Common myeloid progenitor, CD34-positive (primary cell): ENCODE data around the gene CEMIP.

Experiments used
- CTCF ChIA-PET: fragments of 350-600 bp; sonication (Branson Sonifier 250); formaldehyde crosslinking; loops from one replicate; lab custom pipeline; 2021; ENCODE audit warnings: antibody characterized with exemption; lab: Charles Lee
- POLR2A ChIA-PET: fragments of 350-600 bp; sonication (Branson Sonifier 250); formaldehyde crosslinking; loops from one replicate; lab custom pipeline; 2021; ENCODE audit warnings: antibody characterized with exemption; lab: Charles Lee
- DNase-seq, 3 donors: peaks; one replicate each; pipeline versions ENCODE4 v3.0.0 to v3.0.0-alpha.2; 2013
- H3K27ac ChIP-seq, 2 experiments: 1 replicate in 1 of 2; 2 replicates in 1 of 2; pipeline ENCODE4 v1.7.0; 2013; ENCODE audit warnings: inconsistent platforms in 2 of 2, low read length in 2 of 2, mild to moderate bottlenecking in 2 of 2, low read depth in 1 of 2, moderate library complexity in 1 of 2; ENCODE audit not compliant: severe bottlenecking in 2 of 2, insufficient read depth in 1 of 2, poor library complexity in 1 of 2
- H3K27me3 ChIP-seq, 5 experiments: replicated peaks in 2 of 5; 1 replicate in 3 of 5; 2 replicates in 2 of 5; pipeline versions ENCODE4 v1.6.1 to v1.7.0; 2013; ENCODE audit warnings: low read length in 4 of 5, mild to moderate bottlenecking in 2 of 5, moderate library complexity in 2 of 5, inconsistent platforms in 1 of 5; ENCODE audit not compliant: insufficient read depth in 5 of 5, control insufficient read depth in 4 of 5
- H3K36me3 ChIP-seq, 4 experiments: 1 replicate in 2 of 4; 2 replicates in 2 of 4; pipeline versions ENCODE4 v1.6.1 to v1.7.0; 2013; ENCODE audit warnings: low read length in 3 of 4, control low read depth in 1 of 4, mild to moderate bottlenecking in 1 of 4; ENCODE audit not compliant: control insufficient read depth in 4 of 4, insufficient read depth in 4 of 4
- H3K4me1 ChIP-seq, 4 experiments: 1 replicate in 3 of 4; 2 replicates in 1 of 4; pipeline versions ENCODE4 v1.6.1 to v1.7.1; 2013; ENCODE audit warnings: low read length in 3 of 4, mild to moderate bottlenecking in 3 of 4, control low read depth in 1 of 4, inconsistent platforms in 1 of 4, moderate library complexity in 1 of 4; ENCODE audit not compliant: control insufficient read depth in 4 of 4, insufficient read depth in 4 of 4; ENCODE audit errors: control extremely low read depth in 1 of 4
- H3K4me3 ChIP-seq, 7 experiments: 1 replicate in 4 of 7; 2 replicates in 3 of 7; pipeline versions ENCODE4 v1.5.1 to v1.7.0; 2013; ENCODE audit warnings: mild to moderate bottlenecking in 7 of 7, low read length in 6 of 7, moderate library complexity in 6 of 7, inconsistent platforms in 2 of 7, low read depth in 2 of 7, control low read depth in 1 of 7; ENCODE audit not compliant: insufficient read depth in 4 of 7, control insufficient read depth in 1 of 7; ENCODE audit errors: extremely low read depth in 1 of 7
- H3K9me3 ChIP-seq, 5 experiments: 1 replicate in 4 of 5; 2 replicates in 1 of 5; pipeline versions ENCODE4 v1.6.1 to v1.7.1; 2013; ENCODE audit warnings: low read length in 4 of 5, mild to moderate bottlenecking in 2 of 5, inconsistent platforms in 1 of 5, low read depth in 1 of 5, moderate library complexity in 1 of 5; ENCODE audit not compliant: control insufficient read depth in 4 of 5, insufficient read depth in 2 of 5; ENCODE audit errors: control extremely low read depth in 1 of 5
- WGBS: methylation state at CpG from one replicate; pipeline ENCODE4 v1.1.5; 2013; ENCODE audit not compliant: insufficient coverage; 5-methylcytosine and 5-hydroxymethylcytosine counted together

Gene CEMIP

DNA sequence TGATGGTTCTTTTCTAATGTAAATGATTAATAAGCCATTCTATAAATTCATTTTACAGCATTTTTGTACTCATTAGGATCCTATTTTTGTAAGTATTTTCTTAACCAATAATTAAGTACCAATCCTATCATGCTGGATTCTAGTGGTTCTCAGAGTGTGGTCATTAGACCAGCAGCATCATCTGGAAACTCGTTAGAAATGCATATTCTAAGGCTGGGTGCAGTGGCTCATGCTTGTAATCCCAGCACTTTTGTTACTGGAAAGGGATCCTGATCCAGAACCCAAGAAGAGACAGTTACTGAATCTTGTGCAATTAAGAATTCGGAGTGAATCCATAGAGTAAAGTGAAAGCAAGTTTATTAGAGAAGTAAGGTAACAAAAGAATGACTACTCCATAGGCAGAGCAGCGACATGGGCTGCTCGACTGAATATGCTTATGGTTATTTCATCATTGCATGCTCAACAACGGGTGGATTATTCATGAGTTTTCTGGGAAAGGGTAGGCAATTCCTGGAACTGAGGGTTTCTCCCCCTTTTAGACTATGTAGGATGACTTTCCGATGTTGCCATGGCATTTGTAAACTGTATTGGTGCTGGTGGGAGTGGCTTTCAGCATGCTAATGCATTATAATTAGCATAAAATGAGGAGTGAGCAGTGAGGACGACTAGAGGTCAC, 9.9 kb upstream of the CEMIP start:
- no peak overlapping the region for H3K4me3 ChIP-seq
- no peaks in the 10 kb centered on the region for H3K36me3 ChIP-seq
- DNase-seq, result no peak
- ChIA-PET POLR2A (no interaction called here), CTCF (interaction anchor here (2.3 kb wide), 1 partner anchor 10 kb away, joined by 6 read pairs; the partner anchor contains the start of gene CEMIP)
- H3K9me3 ChIP-seq, result no peaks in the 10 kb centered on the region
- no peak overlapping the region for H3K27ac ChIP-seq
- whole genome bisulfite sequencing, result 87% methylated on average over 7 of the region's 7 CpGs
- no peaks in the 10 kb centered on the region for H3K27me3 ChIP-seq
- H3K4me1 ChIP-seq, result peaks cover 0 to 2% (median 0%) of the 10 kb centered on the region in 4 experiments

DNA sequence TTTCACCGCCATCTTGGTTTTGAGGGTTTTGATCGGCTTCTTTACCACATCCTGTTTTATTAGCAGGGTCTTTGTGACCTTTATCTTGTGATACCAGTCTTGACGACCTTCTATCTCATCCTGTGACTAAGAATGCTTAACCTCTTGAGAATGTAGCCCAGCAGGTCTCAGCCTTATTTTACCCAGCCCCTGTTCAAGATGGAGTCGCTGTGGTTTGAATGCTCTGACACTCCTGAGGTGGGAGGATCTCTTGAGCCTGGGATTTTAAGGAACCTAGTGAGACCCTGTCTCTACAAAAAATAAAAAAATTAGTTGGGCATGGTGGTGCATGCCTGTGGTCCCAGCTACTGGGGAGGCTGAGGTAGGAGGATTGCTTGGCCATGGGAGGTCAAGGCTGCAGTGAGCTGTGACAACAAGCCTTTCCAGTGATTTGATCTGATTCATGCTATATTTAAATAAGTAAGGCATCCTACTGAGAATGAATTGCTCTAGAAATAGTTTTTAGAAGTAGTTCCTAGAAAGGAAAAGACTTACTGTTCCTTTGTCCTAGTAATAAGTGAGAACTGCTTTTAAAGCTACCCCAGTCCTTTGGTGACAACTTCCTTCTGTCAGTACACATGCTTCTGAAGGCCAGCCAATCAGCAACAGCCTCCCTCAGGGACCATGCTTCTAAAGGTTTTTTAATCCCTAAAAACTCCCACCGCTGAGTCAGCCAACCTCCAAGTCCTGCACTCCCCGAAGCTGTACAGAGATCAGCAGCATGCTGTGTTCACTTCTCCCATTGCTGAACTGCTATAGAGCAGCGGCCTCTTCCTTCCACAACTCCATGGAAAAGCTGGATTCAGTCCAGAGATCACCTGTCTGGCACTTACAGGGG, 9.1 kb upstream of the CEMIP start:
- Histone ChIP-seq H3K9me3 (no peaks in the 10 kb centered on the region), H3K4me3 (no peak overlapping the region), H3K4me1 (peaks cover 0 to 5% (median 0%) of the 10 kb centered on the region in 4 experiments), H3K36me3 (no peaks in the 10 kb centered on the region), H3K27ac (no peak overlapping the region), H3K27me3 (no peaks in the 10 kb centered on the region)
- WGBS, result 78% methylated on average over 7 of the region's 7 CpGs
- POLR2A ChIA-PET, result no interaction called here
- DNase-seq, result peak in 2 of 3 donors; percentile 14 to 27
- CTCF ChIA-PET, result interaction anchor here (1.8 kb wide), 1 partner anchor 314 kb away, joined by 5 read pairs; no protein-coding TSS in a partner anchor

DNA sequence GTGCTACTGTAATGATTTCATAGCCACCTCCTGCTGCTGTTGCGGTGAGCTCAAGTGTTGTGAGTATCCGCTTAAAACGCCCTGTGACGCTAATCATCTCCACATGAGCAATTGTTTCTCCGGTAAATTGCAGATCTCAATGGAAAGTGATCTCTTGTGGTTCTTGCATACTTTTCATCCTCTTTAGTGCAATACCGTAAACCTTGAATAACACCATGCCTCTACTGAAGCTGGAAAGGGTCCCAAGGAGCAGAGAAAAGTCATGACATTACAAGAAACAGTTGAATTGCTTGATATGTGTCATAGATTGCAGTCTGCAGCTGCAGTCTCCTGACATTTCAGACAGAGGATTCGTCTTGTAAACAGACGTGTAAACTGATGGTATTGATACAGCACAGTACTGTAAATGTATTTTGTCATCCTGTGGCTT, 6.0 kb upstream of the CEMIP start:
- H3K27ac ChIP-seq, result no peak overlapping the region
- 89% methylated on average over 6 of the region's 8 CpGs for WGBS
- ChIA-PET CTCF (interaction anchor here (1.0 to 1.4 kb wide), 3 partner anchors 12 to 206 kb away, joined by 3 to 5 read pairs (median 4); no protein-coding TSS in a partner anchor), POLR2A (no interaction called here)
- H3K4me1 ChIP-seq, result peaks cover under 1 to 23% (median 16%) of the 10 kb centered on the region in 4 experiments
- DNase-seq, result no peak
- H3K9me3 ChIP-seq, result no peaks in the 10 kb centered on the region
- H3K27me3 ChIP-seq, result peaks cover 0 to 5% (median under 1%) of the 10 kb centered on the region in 5 experiments
- no peak overlapping the region for H3K4me3 ChIP-seq
- no peaks in the 10 kb centered on the region for H3K36me3 ChIP-seq

DNA sequence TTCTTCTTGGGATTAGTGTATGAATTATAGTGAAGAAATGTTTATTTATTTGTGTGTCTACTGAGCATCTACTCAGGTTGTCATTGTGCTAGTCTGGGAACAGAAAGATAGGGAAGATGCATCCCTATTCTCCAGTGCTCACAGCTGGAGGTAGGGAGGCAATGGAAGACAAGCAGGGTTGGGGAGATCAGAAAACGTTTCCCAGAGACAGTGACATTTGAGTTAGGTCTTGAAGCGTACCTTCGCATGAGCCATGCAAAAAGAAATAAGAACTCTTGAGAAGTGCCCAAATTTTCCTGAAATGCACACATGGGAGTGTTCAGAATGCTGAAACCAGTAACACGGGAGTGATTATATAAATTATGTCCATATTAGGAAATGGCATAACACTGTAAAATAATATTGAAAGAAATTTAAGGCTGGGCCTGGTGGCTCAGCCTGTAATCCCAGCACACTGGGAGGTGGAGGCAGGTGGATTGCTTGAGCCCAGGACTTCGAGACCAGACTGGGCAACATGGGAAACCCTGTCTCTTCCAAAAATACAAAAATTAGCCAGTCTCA, 5.3 kb upstream of the CEMIP start:
- no peak for DNase-seq
- no peak overlapping the region for H3K27ac ChIP-seq
- WGBS, result 100% methylated on average over 2 of the region's 5 CpGs
- no peaks in the 10 kb centered on the region for H3K36me3 ChIP-seq
- peaks cover 3 to 29% (median 19%) of the 10 kb centered on the region in 4 experiments for H3K4me1 ChIP-seq
- no peaks in the 10 kb centered on the region for H3K9me3 ChIP-seq
- no peak overlapping the region for H3K4me3 ChIP-seq
- H3K27me3 ChIP-seq, result peaks cover 0 to 12% (median 7%) of the 10 kb centered on the region in 5 experiments
- ChIA-PET CTCF (interaction anchor here (1.2 to 4.7 kb wide), 3 partner anchors 56 to 207 kb away, joined by 4 to 57 read pairs (median 5); no protein-coding TSS in a partner anchor), POLR2A (no interaction called here)

DNA sequence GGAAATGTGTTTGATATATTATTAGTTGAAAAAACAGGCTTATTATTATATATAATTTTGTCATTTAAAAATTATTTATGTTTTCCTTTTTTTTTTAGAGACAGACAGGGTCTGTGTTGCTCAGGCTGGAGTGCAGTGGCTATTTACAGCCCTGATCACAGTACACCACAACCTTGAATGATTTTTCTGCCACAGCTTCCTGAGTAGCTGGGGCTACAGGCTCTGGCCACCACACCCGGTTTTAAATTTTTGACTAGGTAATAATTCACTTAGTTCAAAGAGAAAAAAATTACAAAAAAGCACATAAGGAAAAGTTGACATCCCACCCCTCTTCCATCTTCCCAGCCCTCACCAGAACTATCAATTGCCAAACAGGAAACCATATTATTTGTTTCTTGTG, 4.7 kb upstream of the CEMIP start:
- H3K27me3 ChIP-seq, result peaks cover 0 to 18% (median 8%) of the 10 kb centered on the region in 5 experiments
- H3K4me1 ChIP-seq, result peaks cover 3 to 35% (median 25%) of the 10 kb centered on the region in 4 experiments
- CTCF ChIA-PET, result interaction anchor here (1.2 to 4.7 kb wide), 3 partner anchors 57 to 318 kb away, joined by 3 to 57 read pairs (median 4); no protein-coding TSS in a partner anchor
- peak in 2 of 3 donors; percentile 55 to 64 for DNase-seq
- WGBS, result no CpG with 5 or more reads among the region's 1 CpG
- H3K9me3 ChIP-seq, result no peaks in the 10 kb centered on the region
- POLR2A ChIA-PET, result no interaction called here
- no peaks in the 10 kb centered on the region for H3K36me3 ChIP-seq
- no peak overlapping the region for H3K4me3 ChIP-seq
- no peak overlapping the region for H3K27ac ChIP-seq

DNA sequence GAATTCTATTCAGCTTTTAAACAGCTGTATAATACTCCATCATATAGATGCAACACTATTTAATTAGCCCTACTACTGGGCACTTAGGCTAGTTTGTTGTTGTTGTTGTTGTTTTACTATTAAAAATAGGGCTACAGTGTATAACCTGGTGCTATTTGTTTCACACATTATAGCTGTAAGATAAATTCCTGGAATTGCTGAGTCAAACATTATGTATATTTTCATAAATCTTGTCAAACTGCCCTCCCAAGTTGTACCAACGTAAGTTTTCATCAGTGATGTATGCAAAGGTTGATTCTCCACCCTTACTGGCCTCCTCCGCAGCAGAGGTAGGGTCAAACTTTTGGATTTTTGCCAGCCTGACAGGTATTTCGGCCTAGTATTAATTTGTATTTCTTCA, 3.8 kb upstream of the CEMIP start:
- Histone ChIP-seq H3K9me3 (no peaks in the 10 kb centered on the region), H3K27ac (no peak overlapping the region), H3K4me3 (no peak overlapping the region), H3K27me3 (peaks cover 0 to 26% (median 16%) of the 10 kb centered on the region in 5 experiments), H3K4me1 (peaks cover 3 to 44% (median 33%) of the 10 kb centered on the region in 4 experiments), H3K36me3 (no peaks in the 10 kb centered on the region)
- no peak for DNase-seq
- ChIA-PET CTCF (interaction anchor here (0.7 to 4.7 kb wide), 16 partner anchors 7 to 319 kb away, joined by 3 to 57 read pairs (median 4); no protein-coding TSS in a partner anchor), POLR2A (no interaction called here)
- 92% methylated on average over 3 of the region's 3 CpGs for WGBS
